Astrocyte of the cerebellum (primary cell): Measurements from ENCODE around the gene VPS26B.
"Not testable (repeated sequence)": the region's sequence is repeated elsewhere in the genome, so short reads cannot be mapped to it uniquely, and the experiment has no call there.

ENCODE experiments used
- DNase-seq: peaks from one replicate; pipeline ENCODE4 v3.0.0-alpha.2; 2011; ENCODE audit warnings: low read depth
- H3K4me3 ChIP-seq: 2 replicates; pipeline ENCODE4 v1.5.1; 2011; ENCODE audit warnings: mild to moderate bottlenecking, low read depth, low read length, moderate library complexity
- in situ Hi-C: cut with HindIII; loops from 2 replicates; pipeline ENCODE4 v1.10.0; 2017; ENCODE audit warnings: low sequenced_read_pairs
- TF ChIP-seq, protein P1 (sequence below): IDR thresholded peaks from 2 replicates; pipeline ENCODE4 v1.5.1; 2012; ENCODE audit warnings: low read length, low read depth, moderate library complexity, mild to moderate bottlenecking; ENCODE audit errors: missing control alignments

VPS26B gene

DNA sequence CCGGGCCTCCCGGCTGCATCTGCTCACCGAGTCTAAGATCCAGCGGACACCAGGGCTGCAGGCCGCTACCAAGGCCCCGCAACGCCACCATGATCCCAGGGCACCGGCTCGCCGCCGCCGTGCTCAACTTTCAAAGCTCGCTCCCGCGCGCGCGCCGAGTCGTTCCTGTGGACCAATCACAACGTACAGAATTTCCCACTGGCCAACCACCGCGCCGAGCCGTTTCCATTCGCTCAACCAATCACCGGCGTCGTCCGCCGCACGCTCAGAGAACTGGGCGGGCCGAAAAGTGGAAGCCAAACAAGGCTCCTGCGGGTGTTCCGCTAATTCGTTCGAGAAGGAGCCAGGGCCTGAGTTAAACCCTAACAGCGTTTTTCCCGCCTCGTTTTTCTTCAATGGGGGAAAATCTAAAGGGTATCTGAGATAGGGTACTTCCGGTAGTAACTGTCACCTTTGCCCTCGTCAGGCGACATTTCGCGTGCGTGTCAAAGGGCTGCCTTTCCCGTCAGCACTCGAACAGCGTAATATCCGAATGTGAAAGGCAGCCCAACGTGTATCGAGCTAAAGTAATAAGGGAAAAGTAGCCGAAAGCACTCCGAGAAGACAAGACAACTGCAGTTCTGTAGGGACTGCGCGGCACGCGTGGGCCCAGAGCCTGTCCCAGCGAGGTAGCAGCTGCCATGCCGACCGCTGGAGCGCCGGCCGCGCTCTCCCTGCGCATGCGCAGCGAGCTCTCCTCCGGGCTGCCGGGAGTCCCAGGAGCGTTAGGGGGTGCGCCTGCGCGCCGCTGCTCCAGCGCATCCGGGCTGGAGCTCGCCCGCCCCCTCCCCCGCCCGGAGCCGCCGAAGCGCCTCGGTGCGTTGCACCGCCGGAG lies at the start of gene VPS26B, which contains the start of gene NCAPD3:
TSS of gene VPS26B (plus strand) at position 836 of the 874 bp plus-strand sequence. CDS start 452 bp downstream, outside the sequence.
TSS of gene NCAPD3 (minus strand) at position 132 of the 874 bp plus-strand sequence. CDS start at position 91, 41 bp downstream.
- TF ChIP-seq, protein P1, sequence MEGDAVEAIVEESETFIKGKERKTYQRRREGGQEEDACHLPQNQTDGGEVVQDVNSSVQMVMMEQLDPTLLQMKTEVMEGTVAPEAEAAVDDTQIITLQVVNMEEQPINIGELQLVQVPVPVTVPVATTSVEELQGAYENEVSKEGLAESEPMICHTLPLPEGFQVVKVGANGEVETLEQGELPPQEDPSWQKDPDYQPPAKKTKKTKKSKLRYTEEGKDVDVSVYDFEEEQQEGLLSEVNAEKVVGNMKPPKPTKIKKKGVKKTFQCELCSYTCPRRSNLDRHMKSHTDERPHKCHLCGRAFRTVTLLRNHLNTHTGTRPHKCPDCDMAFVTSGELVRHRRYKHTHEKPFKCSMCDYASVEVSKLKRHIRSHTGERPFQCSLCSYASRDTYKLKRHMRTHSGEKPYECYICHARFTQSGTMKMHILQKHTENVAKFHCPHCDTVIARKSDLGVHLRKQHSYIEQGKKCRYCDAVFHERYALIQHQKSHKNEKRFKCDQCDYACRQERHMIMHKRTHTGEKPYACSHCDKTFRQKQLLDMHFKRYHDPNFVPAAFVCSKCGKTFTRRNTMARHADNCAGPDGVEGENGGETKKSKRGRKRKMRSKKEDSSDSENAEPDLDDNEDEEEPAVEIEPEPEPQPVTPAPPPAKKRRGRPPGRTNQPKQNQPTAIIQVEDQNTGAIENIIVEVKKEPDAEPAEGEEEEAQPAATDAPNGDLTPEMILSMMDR = peak; percentile 5
- peak; percentile 91 for DNase-seq
- in situ Hi-C loops = no loop called here
- peak within 1 kb of the TSS; percentile 94 for H3K4me3 ChIP-seq

DNA sequence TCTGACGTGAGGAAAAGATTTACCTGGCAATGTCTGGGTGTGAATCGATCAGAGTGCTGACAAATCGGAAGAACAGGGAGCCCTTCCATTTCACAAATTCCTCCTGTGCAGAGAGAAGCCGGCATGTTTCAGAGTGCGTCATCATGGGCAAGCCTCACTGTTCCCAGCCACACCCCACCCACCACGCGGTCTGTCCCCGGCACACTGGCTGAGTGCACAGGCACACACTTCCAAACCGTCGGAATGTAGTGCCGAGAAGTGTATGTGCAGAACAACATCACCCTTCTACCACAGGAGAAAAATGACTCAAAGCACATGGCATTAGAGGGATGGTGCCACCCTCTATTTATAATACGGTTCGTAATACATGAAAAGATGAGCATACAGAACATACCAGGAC lies 48.2 kb upstream of the VPS26B start:
- DNase-seq = no peak
- in situ Hi-C loops = no loop called here
- TF ChIP-seq, protein P1 = no peak
- no peak overlapping the region for H3K4me3 ChIP-seq

DNA sequence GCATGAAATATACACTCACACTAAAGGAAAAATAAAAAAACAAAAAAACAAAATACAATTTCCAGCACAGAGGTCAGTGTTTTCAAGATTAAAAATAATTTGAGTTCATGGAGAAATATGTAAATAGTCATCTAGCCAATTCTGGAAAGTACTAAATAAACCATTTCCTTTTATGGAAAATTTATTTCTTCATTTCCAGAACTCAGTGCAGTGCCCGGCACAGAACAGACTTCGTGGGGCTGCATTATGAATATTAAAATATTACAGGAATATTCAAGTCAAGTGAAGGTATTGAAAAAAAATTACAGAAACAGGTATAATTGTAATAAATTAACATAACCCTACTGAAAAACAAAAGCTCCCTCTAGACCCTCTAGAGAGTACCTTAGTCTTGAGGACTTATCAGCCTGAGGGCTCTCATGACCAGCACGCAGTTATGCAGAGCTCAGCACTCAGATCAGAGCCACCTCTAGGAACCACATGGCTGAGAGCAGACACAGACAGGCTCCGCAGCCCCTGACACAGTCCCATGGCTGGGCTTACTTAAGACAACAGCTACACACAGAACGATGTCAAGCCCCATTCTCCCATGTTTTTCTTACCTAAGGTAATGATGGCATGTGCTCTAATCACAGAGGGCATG lies 46.3 kb upstream of the VPS26B start:
- in situ Hi-C loops = no loop called here
- H3K4me3 ChIP-seq = no peak overlapping the region
- TF ChIP-seq, protein P1 = no peak
- DNase-seq = no peak

DNA sequence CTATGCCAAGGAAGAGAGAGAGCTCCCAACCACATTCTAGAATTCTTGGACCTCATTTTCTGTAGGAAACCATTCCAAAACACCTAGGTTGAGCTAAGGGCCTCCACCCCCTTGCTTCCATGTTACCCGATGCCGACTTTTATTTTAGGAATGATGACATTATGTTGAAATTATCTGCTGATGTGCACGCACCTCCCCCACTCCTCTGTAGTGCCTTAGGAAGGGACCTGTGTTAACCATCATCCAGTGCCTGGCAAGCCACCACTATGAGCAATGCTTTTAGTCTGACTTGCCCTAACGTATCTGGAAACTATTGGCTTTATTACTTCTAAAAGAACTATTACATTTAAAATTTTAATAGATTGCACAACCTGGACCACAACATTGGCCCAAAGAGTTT lies 42.8 kb upstream of the VPS26B start:
- DNase-seq = no peak
- in situ Hi-C loops = no loop called here
- TF ChIP-seq, protein P1 = no peak
- no peak overlapping the region for H3K4me3 ChIP-seq

DNA sequence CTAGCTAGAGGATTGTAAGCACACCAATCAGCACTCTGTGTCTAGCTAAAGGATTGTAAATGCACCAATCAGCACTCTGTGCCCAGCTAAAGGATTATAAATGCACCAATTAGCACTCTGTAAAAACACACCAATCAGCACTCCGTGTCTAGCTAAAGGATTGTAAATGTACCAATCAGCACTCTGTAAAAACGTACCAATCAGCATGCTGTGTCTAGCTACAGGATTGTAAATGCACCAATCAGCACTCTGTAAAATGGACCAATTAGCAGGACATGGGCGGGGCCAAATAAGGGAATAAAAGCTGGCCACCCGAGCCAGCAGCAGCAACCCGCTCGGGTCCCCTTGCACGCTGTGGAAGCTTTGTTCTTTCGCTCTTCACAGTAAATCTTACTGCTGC lies 36.4 kb upstream of the VPS26B start:
- H3K4me3 ChIP-seq, DNase-seq, in situ Hi-C loops: not testable (repeated sequence)

DNA sequence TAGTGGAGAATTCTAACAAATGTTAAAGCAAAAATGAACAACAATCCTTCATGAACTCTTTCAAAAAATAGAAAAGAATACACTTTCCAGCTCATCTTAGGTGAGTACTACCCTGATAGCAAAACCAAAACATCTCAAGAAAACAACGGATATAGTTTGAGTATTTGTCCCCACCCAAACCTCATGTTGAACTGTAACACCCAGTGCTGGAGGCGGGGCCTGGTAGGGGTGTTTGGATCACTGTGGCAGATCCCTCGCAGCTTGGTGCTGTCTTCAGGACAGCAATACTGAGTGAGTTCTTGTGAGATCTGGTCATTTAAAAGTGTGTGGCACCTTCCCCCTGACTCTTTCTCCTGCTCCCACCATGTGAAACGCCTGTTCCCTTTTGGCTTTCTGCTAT lies 27.7 kb upstream of the VPS26B start:
- TF ChIP-seq, protein P1 = no peak
- in situ Hi-C loops = no loop called here
- H3K4me3 ChIP-seq = no peak overlapping the region
- no peak for DNase-seq

DNA sequence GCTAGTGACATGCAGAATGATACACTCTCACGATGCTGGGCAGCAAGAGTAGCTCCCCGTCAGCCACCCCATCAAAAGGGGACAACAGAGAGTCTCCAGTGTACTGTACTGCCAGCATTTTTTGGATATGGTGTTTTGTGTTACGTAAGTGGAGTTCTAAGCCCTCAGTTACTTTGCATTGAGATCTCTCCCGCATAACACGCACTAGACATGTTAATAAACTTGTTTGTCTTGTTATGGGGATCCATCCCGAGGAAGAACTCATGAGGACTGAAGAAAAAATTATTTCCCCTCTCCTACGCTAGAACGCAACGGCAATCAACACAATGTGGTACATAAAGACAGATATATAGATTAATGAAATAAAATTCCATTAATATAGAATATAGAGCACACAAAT lies 24.9 kb upstream of the VPS26B start:
- TF ChIP-seq, protein P1 = no peak
- H3K4me3 ChIP-seq = no peak overlapping the region
- DNase-seq = no peak
- in situ Hi-C loops = no loop called here
